Right hindlimb (tissue), 1 donor: ENCODE results near the gene HOXA6.

Experiments used
- DNase-seq: peaks from one replicate; pipeline ENCODE4 v3.0.0-alpha.2; 2018

The HOXA6 gene

GRCh38 chr7:27172823-27173510 lies 25.4 kb upstream of the HOXA6 start:
- DNase-seq, result peak; percentile 89

GRCh38 chr7:27172315-27172774 lies 24.8 kb upstream of the HOXA6 start:
- no peak for DNase-seq

GRCh38 chr7:27171637-27172314 lies 24.2 kb upstream of the HOXA6 start:
- DNase-seq, result peak; percentile 62

GRCh38 chr7:27171325-27171636 lies 23.7 kb upstream of the HOXA6 start:
- DNase-seq, result peak; percentile 57

GRCh38 chr7:27170426-27171324 lies 23.1 kb upstream of the HOXA6 start:
- no peak for DNase-seq

GRCh38 chr7:27169658-27170425 lies 22.3 kb upstream of the HOXA6 start:
- peak; percentile 79 for DNase-seq

- peak; percentile 87 for DNase-seq
These were observed 20.8 kb upstream of the HOXA6 start for GRCh38 chr7:27168265-27168947.

- DNase-seq, result no peak
These were observed 20.3 kb upstream of the HOXA6 start for GRCh38 chr7:27167916-27168264.

GRCh38 chr7:27166531-27167505 lies 19.2 kb upstream of the HOXA6 start:
- DNase-seq, result peak; percentile 56

- DNase-seq, result peak; percentile 67
These were observed 18.5 kb upstream of the HOXA6 start for GRCh38 chr7:27165996-27166530.

- DNase-seq, result peak; percentile 94
These were observed 17.8 kb upstream of the HOXA6 start, which contains the start of gene HOXA9 for GRCh38 chr7:27165089-27165995. Gene HOXA9 (minus strand): TSS chr7:27165537. CDS start chr7:27165457, 80 bp downstream.

GRCh38 chr7:27164367-27165088 lies 17.0 kb upstream of the HOXA6 start:
- peak; percentile 76 for DNase-seq

- peak; percentile 44 for DNase-seq
These were observed 16.4 kb upstream of the HOXA6 start for GRCh38 chr7:27164045-27164366.

GRCh38 chr7:27163288-27164044 lies 15.9 kb upstream of the HOXA6 start:
- no peak for DNase-seq

GRCh38 chr7:27162561-27163287 lies 15.2 kb upstream of the HOXA6 start:
- DNase-seq, result no peak

GRCh38 chr7:27161721-27162560 lies 14.4 kb upstream of the HOXA6 start:
- DNase-seq, result peak; percentile 61
